ENCODE results near the gene CCDC124. TPM values are rescaled to one million over a fixed set of nuclear protein-coding genes. Genes with fewer than 3 reads are reported as not detected.
A peak's percentile ranks its signal among the peaks of the same experiment; 100 is the strongest.

Gene CCDC124
- total and polyA plus RNA-seq, 10 of the 15 experiments (the other 5 are each of a cell fraction or from before 2014, with no cell fraction given): 3.7 to 184 (median 51.8) TPM

GRCh38 chr19:17931532-17932191 is 1.2 kb upstream of the CCDC124 start:
- Histone ChIP-seq H4K20me1 (ENCODE audit: control insufficient read depth, insufficient read depth) (no peaks in the 10 kb centered on the region), H3K9me3 (replicated peaks; ENCODE audit: control insufficient read depth, insufficient read depth, low read length) (no peaks in the 10 kb centered on the region), H3K27me3 (replicated peaks in 1 of 2; ENCODE audit: control insufficient read depth in 2 of 2, insufficient read depth in 2 of 2, low read length in 1 of 2) (no peaks in the 10 kb centered on the region), H3K9ac (ENCODE audit: control insufficient read depth, insufficient read depth, low read length) (peak overlapping the region; percentile 92; the same call in 1 of the 2 replicates), H3K4me3 (no peak overlapping the region; the same call in 1 of the 2 replicates), H3K79me2 (ENCODE audit: control insufficient read depth, insufficient read depth, low read length) (peaks cover 10% of the 10 kb centered on the region), H3K4me2 (ENCODE audit: control insufficient read depth, insufficient read depth) (peak overlapping the region; percentile 67), H3K36me3 (ENCODE audit: control insufficient read depth in 2 of 2, insufficient read depth in 2 of 2, low read length in 1 of 2) (no peaks in the 10 kb centered on the region), H3K27ac (ENCODE audit: control insufficient read depth, insufficient read depth) (0 out of 2 replicates have a peak overlapping the region, but pooled peaks have one; percentile 9), H3K4me1 (ENCODE audit: control insufficient read depth, insufficient read depth, low read length) (peaks cover 26% of the 10 kb centered on the region), H2AFZ (ENCODE audit: control insufficient read depth, low read depth, low read length) (peak overlapping the region; percentile 96)
- SMC1A ChIA-PET (ENCODE audit: uncharacterized antibody, unreplicated experiment): interaction anchor here (0.6 to 7.1 kb wide), 14 partner anchors 62 to 227 kb away, joined by 3 to 137 read pairs (median 4); partner anchors contain the start of genes FCHO1, JAK3 and RPL18A
- RAD21 ChIA-PET (ENCODE audit: unreplicated experiment): interaction anchor here (0.6 to 6.8 kb wide), 13 partner anchors 47 to 180 kb away, joined by 3 to 228 read pairs (median 4); partner anchors contain the start of genes FCHO1, RPL18A and SLC5A5
- 0 out of 3 replicates have a peak, but pooled peaks have one; percentile 2 for ATAC-seq
- in situ Hi-C loops (cut with MboI) (no loop called here), intact Hi-C loops (cut with micrococcal nuclease; ENCODE audit: unreplicated experiment) (loop anchor here (1.0 to 10.0 kb wide), 3 partner anchors 61 to 147 kb away; partner anchors contain the start of gene RPL18A)
- WGBS (ENCODE audit: insufficient coverage, insufficient replicate concordance, low lambda C conversion rate, missing lambda C conversion rate): 22% methylated on average over 14 of the region's 14 CpGs
- DNase-seq (ENCODE audit: low read depth, low spot score): no peak
- peak; percentile 71 for FAIRE-seq
- POLR2A ChIA-PET: interaction anchor here (0.6 to 2.9 kb wide), 7 partner anchors 47 to 99 kb away, joined by 3 to 65 read pairs (median 5); partner anchors contain the start of gene RPL18A
- CTCF ChIA-PET: interaction anchor here (0.6 to 11.0 kb wide), 12 partner anchors 12 to 234 kb away, joined by 3 to 302 read pairs (median 7); partner anchors contain the start of genes RPL18A and SLC5A5
- no TSS peak for BruUV-seq (replicated peaks)
- TF ChIP-seq IKZF1 (conservative IDR thresholded peaks at IDR 0.05) (peak; percentile 29), EED (IDR thresholded peaks at IDR 0.05; ENCODE audit: low read depth) (peak; percentile 78), RELA (IDR thresholded peaks at IDR 0.05; ENCODE audit: borderline replicate concordance, partially characterized antibody) (peak; percentile 50), PAX8 (IDR thresholded peaks at IDR 0.05) (no peak), IKZF2 (IDR thresholded peaks at IDR 0.05) (peak; percentile 22 to 23), SMC3 (IDR thresholded peaks at IDR 0.05; ENCODE audit: borderline replicate concordance, low read length) (no peak), RELB (IDR thresholded peaks at IDR 0.05; ENCODE audit: low read depth) (peak; percentile 75)
- TF ChIP-seq, protein P1, sequence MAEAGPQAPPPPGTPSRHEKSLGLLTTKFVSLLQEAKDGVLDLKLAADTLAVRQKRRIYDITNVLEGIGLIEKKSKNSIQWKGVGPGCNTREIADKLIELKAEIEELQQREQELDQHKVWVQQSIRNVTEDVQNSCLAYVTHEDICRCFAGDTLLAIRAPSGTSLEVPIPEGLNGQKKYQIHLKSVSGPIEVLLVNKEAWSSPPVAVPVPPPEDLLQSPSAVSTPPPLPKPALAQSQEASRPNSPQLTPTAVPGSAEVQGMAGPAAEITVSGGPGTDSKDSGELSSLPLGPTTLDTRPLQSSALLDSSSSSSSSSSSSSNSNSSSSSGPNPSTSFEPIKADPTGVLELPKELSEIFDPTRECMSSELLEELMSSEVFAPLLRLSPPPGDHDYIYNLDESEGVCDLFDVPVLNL (IDR thresholded peaks at IDR 0.05; ENCODE audit: low read depth, low read length): no peak
- TF ChIP-seq, protein P2, sequence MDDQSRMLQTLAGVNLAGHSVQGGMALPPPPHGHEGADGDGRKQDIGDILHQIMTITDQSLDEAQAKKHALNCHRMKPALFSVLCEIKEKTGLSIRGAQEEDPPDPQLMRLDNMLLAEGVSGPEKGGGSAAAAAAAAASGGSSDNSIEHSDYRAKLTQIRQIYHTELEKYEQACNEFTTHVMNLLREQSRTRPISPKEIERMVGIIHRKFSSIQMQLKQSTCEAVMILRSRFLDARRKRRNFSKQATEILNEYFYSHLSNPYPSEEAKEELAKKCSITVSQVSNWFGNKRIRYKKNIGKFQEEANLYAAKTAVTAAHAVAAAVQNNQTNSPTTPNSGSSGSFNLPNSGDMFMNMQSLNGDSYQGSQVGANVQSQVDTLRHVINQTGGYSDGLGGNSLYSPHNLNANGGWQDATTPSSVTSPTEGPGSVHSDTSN (IDR thresholded peaks at IDR 0.05; ENCODE audit: insufficient replicate concordance, low read depth, low read length): no peak
